Measurements from ENCODE around the gene TENM3.

GRCh38 chr4:182756161-182756690 lies 513.0 kb downstream of the TENM3 start:
- TF ChIP-seq CTCF (IDR thresholded peaks at IDR 0.05 in 2 of 3, conservative IDR thresholded peaks at IDR 0.05 in 1 of 3; ENCODE audit: control insufficient read depth in 2 of 3, extremely low read depth in 1 of 3, insufficient read depth in 1 of 3, low read depth in 3 of 3, low read length in 3 of 3) (no peak), CUX1 (IDR thresholded peaks at IDR 0.05; ENCODE audit: insufficient replicate concordance, low read depth, low read length) (no peak), REST (IDR thresholded peaks at IDR 0.05; ENCODE audit: low read depth, low read length) (no peak), BACH1 (IDR thresholded peaks at IDR 0.05; ENCODE audit: borderline replicate concordance) (no peak), EGR1 (IDR thresholded peaks at IDR 0.05; ENCODE audit: borderline replicate concordance in 1 of 2, low read depth in 2 of 2, low read length in 2 of 2) (no peak), JUND (IDR thresholded peaks at IDR 0.05; ENCODE audit: low read depth, low read length) (no peak), ZNF24 (IDR thresholded peaks at IDR 0.05) (no peak), MEF2A (IDR thresholded peaks at IDR 0.05; ENCODE audit: insufficient read depth, low read depth, low read length) (no peak), HSF1 (IDR thresholded peaks at IDR 0.05; ENCODE audit: low read depth, low read length) (no peak), POLR2AphosphoS5 (IDR thresholded peaks at IDR 0.05; ENCODE audit: low read length) (no peak), ATF3 (IDR thresholded peaks at IDR 0.05; ENCODE audit: borderline replicate concordance, extremely low read depth, low read depth, low read length) (no peak), GATAD2B (conservative IDR thresholded peaks at IDR 0.05; ENCODE audit: low read depth) (no peak)

Data from GM12878 (cell line).